ENCODE results near the gene ALDH16A1. TPM values are rescaled to one million over a fixed set of nuclear protein-coding genes. Genes with fewer than 3 reads are reported as not detected.
A peak's percentile ranks its signal among the peaks of the same experiment; 100 is the strongest.

Gene ALDH16A1
- total and polyA plus RNA-seq, 2 of the 4 experiments (the other 2 are of a cell fraction) = 10.4 to 12.9 TPM

DNA sequence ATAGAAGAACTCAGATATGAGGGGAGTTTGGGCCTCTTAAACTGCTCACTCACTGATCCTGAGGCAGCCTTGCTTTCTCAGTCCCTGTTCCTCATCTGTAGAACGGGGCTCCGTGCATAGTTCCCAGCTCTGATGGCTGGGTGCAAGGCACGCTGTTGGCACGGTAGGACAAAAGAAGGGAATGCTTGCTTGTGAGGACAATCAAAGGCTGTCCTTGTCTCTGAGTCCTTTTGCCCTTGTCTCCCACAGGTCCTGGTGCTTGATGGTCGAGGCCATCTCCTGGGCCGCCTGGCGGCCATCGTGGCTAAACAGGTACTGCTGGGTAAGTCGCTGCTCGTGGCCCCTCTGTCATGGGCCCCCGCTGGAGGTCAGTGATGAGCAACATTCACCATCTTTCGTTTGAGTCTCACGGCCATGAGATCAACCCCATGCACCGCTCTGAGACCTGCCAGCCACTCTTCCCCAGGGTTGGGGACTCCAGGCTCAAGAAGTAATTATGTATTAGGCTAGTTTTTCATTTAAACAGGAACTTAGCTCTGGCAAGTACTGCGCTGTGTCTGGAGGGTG, 36.7 kb downstream of the ALDH16A1 start:
- Histone ChIP-seq H3K9me1 (ENCODE audit: insufficient read depth, low read length) (peaks cover 5% of the 10 kb centered on the region), H4K8ac (ENCODE audit: low read depth in 2 of 2, low read length in 2 of 2) (peak overlapping the region; percentile 33 to 44; a peak in 3 of 4 replicates), H2AFZ (replicated peaks; ENCODE audit: low read length, poor library complexity) (no peak overlapping the region), H3K79me1 (ENCODE audit: low read depth in 1 of 2, low read length in 2 of 2) (peaks cover 11 to 39% of the 10 kb centered on the region in 2 experiments), H3K14ac (replicated peaks; ENCODE audit: low read depth, low read length) (peak overlapping the region; percentile 53; the same call in 1 of the 2 replicates), H2AK9ac (replicated peaks; ENCODE audit: low read depth, low read length, poor library complexity) (peak overlapping the region; percentile 39), H2BK5ac (ENCODE audit: low read depth, low read length, poor library complexity, severe bottlenecking) (peak overlapping the region; percentile 14), H3K9ac (ENCODE audit: low read depth, low read length) (peak overlapping the region; percentile 99), H3K4me2 (ENCODE audit: low read depth, low read length) (peak overlapping the region; percentile 91), H3K36me3 (ENCODE audit: control insufficient read depth, insufficient read depth, low read length) (peaks cover 47% of the 10 kb centered on the region), H2BK15ac (ENCODE audit: low read depth, low read length) (no peak overlapping the region), H4K20me1 (ENCODE audit: insufficient read depth, low read length) (peaks cover 56% of the 10 kb centered on the region), H3K27ac (ENCODE audit: insufficient read depth, low read length) (peak overlapping the region; percentile 63), H2BK20ac (ENCODE audit: low read depth, low read length) (no peak overlapping the region), H2AK5ac (ENCODE audit: low read depth, low read length) (peak overlapping the region; percentile 46; the same call in 1 of the 2 replicates), H3K18ac (ENCODE audit: low read depth, low read length) (no peak overlapping the region), H3K4me3 (ENCODE audit: insufficient read depth, low read depth, low read length) (peak overlapping the region; percentile 70; the same call in 1 of the 2 replicates), H3K27me3 (ENCODE audit: control insufficient read depth, insufficient read depth, low read length) (no peaks in the 10 kb centered on the region), H3K4me1 (ENCODE audit: control insufficient read depth, insufficient read depth, low read length) (peaks cover 7% of the 10 kb centered on the region), H3K23ac (ENCODE audit: low read depth, low read length) (peak overlapping the region; percentile 86), H2BK120ac (ENCODE audit: low read depth, low read length) (no peak overlapping the region), H3K9me3 (ENCODE audit: control insufficient read depth, insufficient read depth, low read length) (no peaks in the 10 kb centered on the region), H4K91ac (ENCODE audit: insufficient read depth, low read depth, low read length) (no peak overlapping the region), H3K56ac (ENCODE audit: extremely low read depth, insufficient read depth, low read length) (peak overlapping the region; percentile 99; the same call in 1 of the 2 replicates), H4K5ac (ENCODE audit: low read depth, low read length) (no peak overlapping the region), H3K4ac (ENCODE audit: low read depth, low read length) (no peak overlapping the region)
- no TSS peak for BruUV-seq (replicated peaks)
- CTCF ChIA-PET = no interaction called here
- POLR2A ChIA-PET (ENCODE audit: unreplicated experiment) = interaction anchor here (0.6 kb wide), 1 partner anchor 106 kb away, joined by 4 read pairs; no protein-coding TSS in a partner anchor
- intact Hi-C loops (cut with micrococcal nuclease) = no loop called here
- DNase-seq = no peak
- dilution Hi-C loops (cut with HindIII; ENCODE audit: low sequenced_read_pairs, unreplicated experiment) = no loop called here
- no peak for TF ChIP-seq FOS (IDR thresholded peaks at IDR 0.05; ENCODE audit: low read depth, low read length)
- 84% methylated on average over 6 of the region's 15 CpGs; no CpG with 5 or more reads in 1 of the 2 experiments for WGBS, 2 experiments (ENCODE audit: extremely low coverage in 2 of 2, insufficient read length in 1 of 2)
- ATAC-seq (ENCODE audit: low read depth) = no peak
- in situ Hi-C loops (cut with MboI; ENCODE audit: low sequenced_read_pairs) = loop anchor here (10.0 kb wide), 1 partner anchor 175 kb away; the partner anchor contains the start of genes BCL2L12 and IRF3

Data from IMR-90 (cell line).